Natural killer cell (primary cell): ENCODE measurements around the gene ZFHX3. TPM values are rescaled to one million over a fixed set of nuclear protein-coding genes. Genes with fewer than 3 reads are reported as not detected.

Experiments used
- ATAC-seq, 3 donors: fragments of 150-1000 bp in 2 of 3; fragments of 200-7000 bp in 1 of 3; cut with Tn5 transposase; 1 replicate in 1 of 3; 2 replicates in 2 of 3; pipeline ENCODE4 v1.10.0; 2021; ENCODE audit warnings: mild to moderate bottlenecking in 2 of 3, moderate library complexity in 2 of 3
- DNase-seq, 2 donors: peaks; one replicate each; pipeline versions ENCODE4 v3.0.0 to v3.0.0-alpha.2; 2013 to 2021; ENCODE audit warnings: mixed read lengths in 1 of 2
- H3K27ac ChIP-seq: one replicate; pipeline ENCODE4 v1.5.1; 2013; ENCODE audit warnings: mild to moderate bottlenecking, low read length
- H3K27me3 ChIP-seq: one replicate; pipeline ENCODE4 v1.6.1; 2013; ENCODE audit warnings: low read length; ENCODE audit not compliant: control insufficient read depth, insufficient read depth
- H3K36me3 ChIP-seq: one replicate; pipeline ENCODE4 v1.6.1; 2013; ENCODE audit warnings: low read length; ENCODE audit not compliant: control insufficient read depth, insufficient read depth
- H3K4me1 ChIP-seq: one replicate; pipeline ENCODE4 v1.6.1; 2013; ENCODE audit warnings: low read length; ENCODE audit not compliant: control insufficient read depth, insufficient read depth
- H3K4me3 ChIP-seq: one replicate; pipeline ENCODE4 v1.5.1; 2013; ENCODE audit warnings: low read length
- H3K9me3 ChIP-seq: one replicate; pipeline ENCODE4 v1.6.1; 2013; ENCODE audit warnings: low read length; ENCODE audit not compliant: control insufficient read depth, insufficient read depth
- H3K27ac Mint-ChIP-seq, 2 donors: one replicate each; pipeline ENCODE4 v1.8.0; 2022; ENCODE audit warnings: mild to moderate bottlenecking in 2 of 2, mixed read lengths in 2 of 2, moderate library complexity in 1 of 2
- H3K27me3 Mint-ChIP-seq, 2 donors: one replicate each; pipeline ENCODE4 v1.8.0; 2022; ENCODE audit warnings: low read depth in 2 of 2, mixed read lengths in 2 of 2
- H3K36me3 Mint-ChIP-seq: one replicate; pipeline ENCODE4 v1.8.0; 2022; ENCODE audit warnings: mixed read lengths
- H3K4me1 Mint-ChIP-seq, 2 donors: one replicate each; pipeline ENCODE4 v1.8.0; 2022; ENCODE audit warnings: mixed read lengths in 2 of 2
- H3K4me3 Mint-ChIP-seq: one replicate; pipeline ENCODE4 v1.8.0; 2022; ENCODE audit warnings: mild to moderate bottlenecking, moderate library complexity, mixed read lengths
- H3K9me3 Mint-ChIP-seq, 2 donors: one replicate each; pipeline ENCODE4 v1.8.0; 2022; ENCODE audit warnings: mixed read lengths in 2 of 2
- CTCF ChIP-seq: fragments of 200-600 bp; IDR thresholded peaks from one replicate; pipeline ENCODE4 v1.8.0; 2022; ENCODE audit warnings: antibody characterized with exemption
- WGBS: methylation state at CpG from one replicate; pipeline ENCODE4 v1.1.7; 2013; ENCODE audit warnings: missing lambda C conversion rate; ENCODE audit not compliant: insufficient coverage; 5-methylcytosine and 5-hydroxymethylcytosine counted together
- intact Hi-C: fragments of 100-400 bp; cut with micrococcal nuclease; formaldehyde crosslinking; loops from one replicate; pipeline ENCODE4 v1.14.2; 2022
- total RNA-seq, 4 donors: library from RNA; stranded (reverse); fragments of 120-200 nt in 1 of 4; gene quantifications; one replicate each; pipeline versions ENCODE4 v1.2.3 to v1.2.4, GENCODE V29; 2013 to 2022

ZFHX3 gene
- total RNA-seq, 3 donors from 2014 or later (not counting 1 experiment from before 2014, with no cell fraction given), result 5.8 to 7.8 (median 7.5) TPM

- 95% methylated on average over 17 of the region's 17 CpGs for WGBS
- H3K27ac Mint-ChIP-seq, result no peak overlapping the region
- H3K27me3 ChIP-seq, result no peaks in the 10 kb centered on the region
Observed at GRCh38 chr16:72976438-72977064, 71.4 kb downstream of the ZFHX3 start.

GRCh38 chr16:72975809-72976437 is 72.0 kb downstream of the ZFHX3 start:
- H3K27ac ChIP-seq, result no peak overlapping the region
- H3K36me3 ChIP-seq, result no peaks in the 10 kb centered on the region
- peaks cover 3% of the 10 kb centered on the region for H3K4me1 ChIP-seq
- intact Hi-C loops, result no loop called here
- no peaks in the 10 kb centered on the region for H3K9me3 ChIP-seq
- ATAC-seq (no peak), DNase-seq (no peak)
- WGBS, result 87% methylated on average over 4 of the region's 5 CpGs
- Mint-ChIP-seq H3K27me3 (no peaks in the 10 kb centered on the region), H3K27ac (no peak overlapping the region), H3K4me1 (peaks cover 0 to 3% of the 10 kb centered on the region in 2 donors), H3K9me3 (no peaks in the 10 kb centered on the region), H3K4me3 (no peak overlapping the region), H3K36me3 (no peaks in the 10 kb centered on the region)
- H3K27me3 ChIP-seq, result no peaks in the 10 kb centered on the region
- no peak overlapping the region for H3K4me3 ChIP-seq
- TF ChIP-seq CTCF, result no peak

More at GRCh38 chr16:72976438-72977064, 71.4 kb downstream of the ZFHX3 start:
- no peaks in the 10 kb centered on the region for H3K36me3 ChIP-seq
- intact Hi-C loops, result no loop called here
- H3K36me3 Mint-ChIP-seq, result no peaks in the 10 kb centered on the region
- no peak overlapping the region for H3K4me3 Mint-ChIP-seq
- H3K4me1 ChIP-seq, result peaks cover 3% of the 10 kb centered on the region
- DNase-seq (no peak), ATAC-seq (no peak)
- no peaks in the 10 kb centered on the region for H3K27me3 Mint-ChIP-seq
- no peaks in the 10 kb centered on the region for H3K9me3 Mint-ChIP-seq
- peaks cover 0 to 3% of the 10 kb centered on the region in 2 donors for H3K4me1 Mint-ChIP-seq
- TF ChIP-seq CTCF, result no peak
- no peak overlapping the region for H3K27ac ChIP-seq
- no peak overlapping the region for H3K4me3 ChIP-seq
- no peaks in the 10 kb centered on the region for H3K9me3 ChIP-seq

- DNase-seq (no peak), ATAC-seq (no peak)
- Histone ChIP-seq H3K27me3 (no peaks in the 10 kb centered on the region), H3K4me3 (no peak overlapping the region), H3K4me1 (peaks cover 3% of the 10 kb centered on the region), H3K9me3 (no peaks in the 10 kb centered on the region), H3K27ac (no peak overlapping the region), H3K36me3 (no peaks in the 10 kb centered on the region)
- Mint-ChIP-seq H3K36me3 (no peaks in the 10 kb centered on the region), H3K9me3 (no peaks in the 10 kb centered on the region), H3K4me1 (peaks cover 2 to 9% of the 10 kb centered on the region in 2 donors), H3K27me3 (no peaks in the 10 kb centered on the region), H3K27ac (no peak overlapping the region), H3K4me3 (no peak overlapping the region)
- TF ChIP-seq CTCF, result no peak
- intact Hi-C loops, result no loop called here
- 91% methylated on average over 13 of the region's 13 CpGs for WGBS
Observed at GRCh38 chr16:72974142-72974769, 73.7 kb downstream of the ZFHX3 start.
